Measurements from ENCODE around the gene DEUP1.

DNA sequence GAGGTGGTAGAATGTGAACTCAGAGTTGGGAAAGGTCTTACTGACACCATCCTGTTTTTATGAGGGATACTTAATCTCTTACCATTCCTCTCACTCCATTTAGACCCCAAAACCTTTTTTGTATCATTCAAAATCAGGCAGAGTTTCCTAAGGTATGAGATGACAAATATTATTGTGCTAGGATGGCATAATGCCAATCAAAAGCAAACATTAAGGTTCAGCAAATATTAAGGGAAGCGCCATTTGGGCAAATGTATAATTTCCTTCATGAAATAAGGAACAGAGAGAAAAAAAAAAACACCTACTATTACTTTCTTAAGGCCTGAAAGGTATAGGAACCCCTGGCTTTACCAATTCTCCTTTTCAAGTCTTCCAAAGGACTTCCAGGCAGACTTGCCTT is 150.2 kb downstream of the DEUP1 start:
- TF ChIP-seq, protein P1, sequence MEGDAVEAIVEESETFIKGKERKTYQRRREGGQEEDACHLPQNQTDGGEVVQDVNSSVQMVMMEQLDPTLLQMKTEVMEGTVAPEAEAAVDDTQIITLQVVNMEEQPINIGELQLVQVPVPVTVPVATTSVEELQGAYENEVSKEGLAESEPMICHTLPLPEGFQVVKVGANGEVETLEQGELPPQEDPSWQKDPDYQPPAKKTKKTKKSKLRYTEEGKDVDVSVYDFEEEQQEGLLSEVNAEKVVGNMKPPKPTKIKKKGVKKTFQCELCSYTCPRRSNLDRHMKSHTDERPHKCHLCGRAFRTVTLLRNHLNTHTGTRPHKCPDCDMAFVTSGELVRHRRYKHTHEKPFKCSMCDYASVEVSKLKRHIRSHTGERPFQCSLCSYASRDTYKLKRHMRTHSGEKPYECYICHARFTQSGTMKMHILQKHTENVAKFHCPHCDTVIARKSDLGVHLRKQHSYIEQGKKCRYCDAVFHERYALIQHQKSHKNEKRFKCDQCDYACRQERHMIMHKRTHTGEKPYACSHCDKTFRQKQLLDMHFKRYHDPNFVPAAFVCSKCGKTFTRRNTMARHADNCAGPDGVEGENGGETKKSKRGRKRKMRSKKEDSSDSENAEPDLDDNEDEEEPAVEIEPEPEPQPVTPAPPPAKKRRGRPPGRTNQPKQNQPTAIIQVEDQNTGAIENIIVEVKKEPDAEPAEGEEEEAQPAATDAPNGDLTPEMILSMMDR (conservative IDR thresholded peaks at IDR 0.05 in 1 of 2, IDR thresholded peaks at IDR 0.05 in 1 of 2; ENCODE audit: extremely low read depth in 1 of 2, insufficient read depth in 1 of 2, low read depth in 1 of 2, low read length in 2 of 2): no peak
- TF ChIP-seq EZH2 (IDR thresholded peaks at IDR 0.05; ENCODE audit: borderline replicate concordance, low read length): no peak
